ENCODE results near the gene SLBP. TPM values are rescaled to one million over a fixed set of nuclear protein-coding genes. Genes with fewer than 3 reads are reported as not detected.
A peak's percentile ranks its signal among the peaks of the same experiment; 100 is the strongest.
"Not testable (repeated sequence)": the region's sequence is repeated elsewhere in the genome, so short reads cannot be mapped to it uniquely, and the experiment has no call there.

SLBP gene
- total RNA-seq, 2 donors from 2014 or later = 56.4 to 63.1 TPM

DNA sequence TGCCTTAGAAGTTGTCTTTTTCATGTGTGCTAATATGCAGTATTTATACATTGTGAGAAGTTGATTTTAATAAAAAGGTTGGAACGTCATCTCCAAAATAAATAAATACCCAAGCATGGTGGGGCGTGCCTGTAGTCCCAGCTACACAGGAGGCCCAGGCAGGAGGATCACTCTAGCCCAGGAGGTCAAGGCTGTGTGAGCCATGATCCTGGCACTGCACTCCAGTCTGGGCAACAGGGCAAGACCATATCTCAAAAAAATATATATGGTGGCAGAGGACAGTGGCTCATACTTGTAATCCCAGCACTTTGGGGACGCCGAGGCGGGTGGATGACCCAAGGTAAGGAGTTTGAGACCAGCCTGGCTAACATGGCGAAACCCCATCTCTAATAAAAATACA lies 6.4 kb downstream of the SLBP start:
- H3K4me1 Mint-ChIP-seq (ENCODE audit: low read depth) = peaks cover 60% of the 10 kb centered on the region
- H3K4me3 Mint-ChIP-seq = no peak overlapping the region
- no peak overlapping the region for H3K27ac Mint-ChIP-seq
- H3K27me3 Mint-ChIP-seq (ENCODE audit: low read depth) = no peaks in the 10 kb centered on the region
- no peak for DNase-seq
- peaks cover 8 to 42% of the 10 kb centered on the region in 2 donors for H3K36me3 Mint-ChIP-seq (ENCODE audit: insufficient read depth in 2 of 2)
- H3K9me3 Mint-ChIP-seq = no peaks in the 10 kb centered on the region
- ATAC-seq (replicated peaks in 1 of 2) = no peak

DNA sequence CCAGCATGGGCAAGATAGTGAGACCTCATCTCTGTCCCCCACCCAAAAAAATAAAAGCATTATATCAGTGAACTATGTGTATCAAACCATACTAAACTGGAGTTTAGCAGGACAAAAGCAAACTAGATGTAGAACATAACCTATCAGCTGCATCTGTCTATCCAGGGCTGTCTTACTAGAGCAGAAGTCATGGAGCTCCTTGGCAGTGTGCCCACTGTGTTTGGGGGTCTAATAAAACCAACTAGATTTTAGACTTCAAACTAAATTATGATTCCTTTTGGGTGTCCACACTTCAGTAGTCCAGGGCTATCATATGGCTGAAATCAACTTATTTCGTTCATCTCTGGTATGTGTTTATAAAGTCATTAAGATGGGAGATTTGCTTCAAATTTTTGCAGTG lies 8.3 kb downstream of the SLBP start:
- ATAC-seq (replicated peaks in 1 of 2) = no peak
- H3K36me3 Mint-ChIP-seq (ENCODE audit: insufficient read depth in 2 of 2) = peaks cover 7 to 39% of the 10 kb centered on the region in 2 donors
- no peaks in the 10 kb centered on the region for H3K27me3 Mint-ChIP-seq (ENCODE audit: low read depth)

DNA sequence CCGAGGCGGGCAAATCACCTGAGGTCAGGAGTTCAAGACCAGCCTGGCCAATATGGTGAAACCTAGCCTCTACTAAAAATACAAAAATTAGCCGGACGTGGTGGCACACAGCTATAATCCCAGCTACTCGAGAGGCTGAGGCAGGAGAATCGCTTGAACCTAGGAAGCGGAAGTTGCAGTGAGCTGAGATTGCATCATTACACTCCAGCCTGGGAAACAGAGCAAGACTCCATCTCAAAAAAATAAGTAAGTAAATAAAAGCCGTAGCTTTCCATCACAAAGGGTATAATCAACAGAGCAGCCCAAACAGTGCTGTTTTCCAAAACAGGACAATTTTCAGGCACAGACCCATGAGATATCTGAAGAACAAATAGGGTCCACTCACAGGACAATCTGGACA lies 10.4 kb downstream of the SLBP start:
- H3K27me3 Mint-ChIP-seq (ENCODE audit: low read depth); H3K9me3 Mint-ChIP-seq; ATAC-seq (replicated peaks in 1 of 2); DNase-seq; H3K4me3 Mint-ChIP-seq; H3K27ac Mint-ChIP-seq: not testable (repeated sequence)
- Mint-ChIP-seq H3K36me3 (ENCODE audit: insufficient read depth in 2 of 2) (peaks cover 7 to 33% of the 10 kb centered on the region in 2 donors), H3K4me1 (ENCODE audit: low read depth) (peaks cover 33% of the 10 kb centered on the region)

More for the DNA sequence above, 8.3 kb downstream of the SLBP start:
- DNase-seq = no peak
- peaks cover 42% of the 10 kb centered on the region for H3K4me1 Mint-ChIP-seq (ENCODE audit: low read depth)
- peak overlapping the region; percentile 33 for H3K27ac Mint-ChIP-seq
- H3K9me3 Mint-ChIP-seq = no peaks in the 10 kb centered on the region
- H3K4me3 Mint-ChIP-seq = no peak overlapping the region

DNA sequence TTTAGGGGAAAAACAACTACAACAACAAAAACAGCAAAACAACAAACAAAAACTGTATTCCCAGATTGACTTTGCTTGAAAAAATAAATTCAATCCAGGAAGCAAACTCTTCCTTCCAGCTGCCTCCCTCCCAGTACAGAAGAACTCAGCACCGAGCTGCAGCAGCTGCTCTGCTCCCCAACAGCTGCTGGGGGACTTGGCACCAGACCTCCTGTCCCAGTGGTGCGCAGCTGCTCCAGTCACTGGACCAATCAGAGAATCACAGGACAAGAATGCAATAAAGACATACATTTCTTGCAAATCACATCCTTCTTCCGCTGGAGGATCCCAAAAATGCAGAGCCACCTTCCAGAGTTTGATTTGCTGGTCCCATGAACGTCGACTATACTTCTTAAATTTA lies 16.2 kb downstream of the SLBP start:
- Mint-ChIP-seq H3K9me3 (no peaks in the 10 kb centered on the region), H3K4me3 (no peak overlapping the region), H3K36me3 (ENCODE audit: insufficient read depth in 2 of 2) (peaks cover 8 to 38% of the 10 kb centered on the region in 2 donors), H3K4me1 (ENCODE audit: low read depth) (peaks cover 5% of the 10 kb centered on the region), H3K27me3 (ENCODE audit: low read depth) (no peaks in the 10 kb centered on the region), H3K27ac (no peak overlapping the region)
- DNase-seq (no peak), ATAC-seq (replicated peaks in 1 of 2) (no peak)

DNA sequence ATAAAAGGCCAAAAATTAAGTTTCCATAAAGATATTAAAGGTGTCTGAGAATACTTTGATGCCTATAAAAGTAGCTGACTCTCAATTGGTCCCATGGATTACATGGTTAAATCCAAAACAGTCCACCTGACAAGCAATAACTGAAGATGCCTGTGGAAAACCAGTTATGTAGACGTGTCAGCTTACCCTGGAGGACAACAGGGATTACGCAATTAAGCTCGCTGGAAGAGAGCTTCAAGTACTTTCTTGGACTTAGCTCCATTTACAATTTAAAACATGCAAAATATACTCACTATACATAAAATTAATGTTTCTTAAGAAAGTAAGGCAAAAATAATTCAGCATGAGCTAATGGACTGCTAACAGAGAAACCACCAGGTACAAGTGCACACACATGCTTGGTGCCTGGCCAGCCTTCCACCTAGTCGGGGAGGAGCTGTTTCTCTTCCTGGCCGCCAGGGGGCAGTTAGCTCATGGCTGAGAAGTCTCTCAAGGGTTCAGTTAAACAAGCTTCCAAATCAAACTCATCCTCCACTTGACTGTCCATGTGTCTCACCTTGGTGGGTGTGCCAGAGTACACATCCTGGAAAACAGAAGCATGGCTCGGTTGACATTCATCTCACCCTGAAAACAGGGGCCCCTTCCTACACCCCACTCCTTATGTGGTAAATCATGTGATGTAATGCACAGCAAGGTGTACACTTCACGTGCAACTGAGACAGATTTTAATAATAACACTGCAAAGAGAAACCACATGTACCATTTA lies 18.8 kb downstream of the SLBP start:
- no peak overlapping the region for H3K27ac Mint-ChIP-seq
- ATAC-seq (replicated peaks in 1 of 2) (peak; percentile 89 to 91), DNase-seq (peak; percentile 73 to 79)
- peaks cover 5% of the 10 kb centered on the region for H3K4me1 Mint-ChIP-seq (ENCODE audit: low read depth)
- no peaks in the 10 kb centered on the region for H3K9me3 Mint-ChIP-seq
- H3K27me3 Mint-ChIP-seq (ENCODE audit: low read depth) = no peaks in the 10 kb centered on the region
- H3K36me3 Mint-ChIP-seq (ENCODE audit: insufficient read depth in 2 of 2) = peaks cover 8 to 37% of the 10 kb centered on the region in 2 donors
- H3K4me3 Mint-ChIP-seq = no peak overlapping the region

DNA sequence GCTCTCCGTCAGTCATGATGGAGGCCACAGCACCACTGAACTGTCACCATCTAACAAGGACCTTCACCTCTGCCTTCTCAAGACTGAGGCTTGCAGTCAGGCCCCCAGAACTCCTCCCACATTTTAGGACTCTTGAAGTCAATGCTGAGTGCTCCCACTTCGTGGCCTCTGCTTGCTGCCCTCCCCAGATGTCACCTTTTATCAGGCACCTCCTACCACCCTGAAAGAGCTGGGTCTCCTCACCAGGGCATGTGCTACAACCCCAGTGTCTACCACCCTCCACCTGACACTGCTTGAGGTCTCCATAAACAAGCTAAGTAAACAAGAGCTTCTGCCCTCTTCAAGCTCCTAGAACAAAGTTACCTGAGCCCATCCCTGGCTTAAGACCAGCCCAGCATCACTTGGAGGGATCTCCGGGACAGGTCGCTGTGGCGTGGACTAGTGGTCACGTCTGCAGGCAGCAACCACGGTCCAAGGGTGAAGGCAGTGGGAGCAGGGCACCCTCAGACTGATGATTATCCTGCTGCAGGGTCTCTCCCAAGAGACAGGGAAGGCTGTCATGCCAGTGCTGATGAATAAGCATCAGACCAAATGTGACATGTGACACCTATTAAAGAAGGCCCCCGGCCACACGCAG lies 20.3 kb downstream of the SLBP start:
- Mint-ChIP-seq H3K27me3 (ENCODE audit: low read depth) (no peaks in the 10 kb centered on the region), H3K36me3 (ENCODE audit: insufficient read depth in 2 of 2) (peaks cover 8 to 37% of the 10 kb centered on the region in 2 donors), H3K27ac (no peak overlapping the region), H3K9me3 (no peaks in the 10 kb centered on the region), H3K4me1 (ENCODE audit: low read depth) (peaks cover 5% of the 10 kb centered on the region), H3K4me3 (no peak overlapping the region)
- no peak for DNase-seq
- ATAC-seq (replicated peaks in 1 of 2) = no peak

DNA sequence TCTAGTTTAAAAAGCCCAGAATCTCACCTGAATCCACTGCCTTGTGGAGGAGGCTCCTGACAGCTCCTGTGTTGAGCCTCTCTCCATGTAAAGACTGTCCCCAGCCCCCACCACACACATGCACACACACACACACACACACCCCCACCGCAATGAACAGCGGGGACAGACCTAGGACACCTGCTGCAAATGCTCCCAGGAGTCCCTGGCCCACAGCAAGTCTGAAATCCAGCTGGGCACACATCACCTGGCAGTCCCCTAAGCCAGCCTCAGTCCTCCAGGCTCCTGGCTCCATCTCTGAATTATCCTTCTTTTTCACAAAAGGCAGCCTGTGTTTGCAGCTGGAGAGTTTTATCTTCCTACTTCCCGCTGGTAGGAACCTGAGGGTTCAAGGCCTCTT lies 21.4 kb downstream of the SLBP start:
- ATAC-seq (replicated peaks in 1 of 2) = no peak
- no peaks in the 10 kb centered on the region for H3K9me3 Mint-ChIP-seq
- DNase-seq = no peak
- no peaks in the 10 kb centered on the region for H3K27me3 Mint-ChIP-seq (ENCODE audit: low read depth)
- peaks cover 5 to 31% of the 10 kb centered on the region in 2 donors for H3K36me3 Mint-ChIP-seq (ENCODE audit: insufficient read depth in 2 of 2)
- peaks cover 5% of the 10 kb centered on the region for H3K4me1 Mint-ChIP-seq (ENCODE audit: low read depth)
- H3K4me3 Mint-ChIP-seq = no peak overlapping the region
- H3K27ac Mint-ChIP-seq = no peak overlapping the region

DNA sequence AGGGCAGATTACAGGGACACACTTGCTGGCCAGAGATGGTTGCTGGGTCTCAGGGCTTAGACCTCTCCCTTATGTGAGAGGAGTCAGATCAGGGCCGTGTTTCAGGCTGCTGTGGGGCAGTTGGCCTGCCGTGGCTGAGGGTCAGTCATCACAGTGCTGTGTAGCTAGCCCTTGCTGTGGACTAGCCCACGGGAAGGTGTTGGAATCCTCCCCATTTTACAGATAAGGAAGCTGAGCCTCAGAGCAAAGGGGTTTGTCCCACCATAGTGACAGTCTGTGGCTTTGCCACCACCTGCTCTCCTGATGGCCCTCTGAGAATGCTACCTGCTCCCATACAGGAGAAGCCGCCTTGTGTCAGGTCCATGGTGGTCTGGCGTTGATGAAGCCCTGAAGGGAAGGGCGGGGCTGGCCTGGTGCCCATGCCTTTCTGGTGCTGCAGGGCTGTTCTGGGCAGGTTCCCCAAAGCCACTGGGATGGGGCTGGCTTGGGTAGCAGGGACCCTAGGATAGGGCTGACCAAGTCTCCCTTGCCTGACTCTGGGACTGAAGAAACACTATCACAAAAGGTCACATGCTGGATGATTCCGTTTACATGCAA lies 25.6 kb downstream of the SLBP start:
- Mint-ChIP-seq H3K27me3 (ENCODE audit: low read depth) (no peaks in the 10 kb centered on the region), H3K4me3 (no peak overlapping the region), H3K4me1 (ENCODE audit: low read depth) (peaks cover 12% of the 10 kb centered on the region), H3K9me3 (no peaks in the 10 kb centered on the region), H3K36me3 (ENCODE audit: insufficient read depth in 2 of 2) (peaks cover 3 to 11% of the 10 kb centered on the region in 2 donors), H3K27ac (no peak overlapping the region)
- no peak for ATAC-seq (replicated peaks in 1 of 2)
- DNase-seq = no peak

DNA sequence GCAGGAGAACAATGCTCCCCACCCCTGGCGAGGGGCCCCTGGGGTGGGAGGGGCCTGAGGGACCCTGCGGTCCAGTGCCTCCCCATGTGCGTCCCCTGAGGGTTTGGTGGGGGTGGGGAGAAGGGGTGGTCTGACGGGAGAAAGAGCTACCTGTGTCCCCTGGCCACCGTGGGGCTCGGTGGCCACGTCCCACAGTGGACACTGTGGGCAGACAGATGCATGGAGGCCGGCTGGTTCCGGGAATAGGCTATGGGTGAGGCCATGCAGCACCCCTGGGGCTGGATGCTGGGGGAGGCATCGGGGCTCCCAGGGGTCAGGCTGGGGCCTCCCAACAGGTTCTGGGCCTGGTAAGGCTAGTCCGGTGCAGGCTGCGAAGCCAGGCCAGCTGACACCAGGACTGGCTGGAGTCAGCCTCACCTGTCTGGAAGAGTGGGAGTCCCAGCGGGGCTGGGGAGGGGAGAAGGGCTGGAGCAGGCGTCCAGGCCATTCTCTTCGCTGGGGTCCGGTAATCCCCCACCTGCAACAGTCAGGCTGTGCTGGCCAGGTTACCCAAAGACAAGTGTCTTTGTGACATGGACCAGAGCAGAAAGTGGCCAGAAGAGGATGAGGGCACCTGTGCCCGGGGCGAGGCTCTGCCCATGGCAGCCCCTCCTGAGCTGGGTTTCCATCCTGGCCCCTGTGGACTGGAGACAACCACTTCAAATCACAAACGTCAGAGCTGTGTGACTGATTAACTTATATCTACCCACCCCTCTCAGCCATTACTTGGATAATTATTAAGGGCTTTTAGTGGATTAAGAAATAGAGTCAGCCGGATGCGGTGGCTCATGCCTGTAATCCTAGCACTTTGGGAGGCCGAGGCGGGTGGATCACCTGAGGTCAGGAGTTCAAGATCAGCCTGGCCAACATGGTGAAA lies 26.6 kb downstream of the SLBP start:
- Mint-ChIP-seq H3K9me3 (no peaks in the 10 kb centered on the region), H3K4me1 (ENCODE audit: low read depth) (peaks cover 12% of the 10 kb centered on the region), H3K27me3 (ENCODE audit: low read depth) (no peaks in the 10 kb centered on the region), H3K36me3 (ENCODE audit: insufficient read depth in 2 of 2) (peaks cover 1 to 5% of the 10 kb centered on the region in 2 donors), H3K27ac (no peak overlapping the region), H3K4me3 (no peak overlapping the region)
- ATAC-seq (replicated peaks in 1 of 2) (no peak), DNase-seq (no peak)

DNA sequence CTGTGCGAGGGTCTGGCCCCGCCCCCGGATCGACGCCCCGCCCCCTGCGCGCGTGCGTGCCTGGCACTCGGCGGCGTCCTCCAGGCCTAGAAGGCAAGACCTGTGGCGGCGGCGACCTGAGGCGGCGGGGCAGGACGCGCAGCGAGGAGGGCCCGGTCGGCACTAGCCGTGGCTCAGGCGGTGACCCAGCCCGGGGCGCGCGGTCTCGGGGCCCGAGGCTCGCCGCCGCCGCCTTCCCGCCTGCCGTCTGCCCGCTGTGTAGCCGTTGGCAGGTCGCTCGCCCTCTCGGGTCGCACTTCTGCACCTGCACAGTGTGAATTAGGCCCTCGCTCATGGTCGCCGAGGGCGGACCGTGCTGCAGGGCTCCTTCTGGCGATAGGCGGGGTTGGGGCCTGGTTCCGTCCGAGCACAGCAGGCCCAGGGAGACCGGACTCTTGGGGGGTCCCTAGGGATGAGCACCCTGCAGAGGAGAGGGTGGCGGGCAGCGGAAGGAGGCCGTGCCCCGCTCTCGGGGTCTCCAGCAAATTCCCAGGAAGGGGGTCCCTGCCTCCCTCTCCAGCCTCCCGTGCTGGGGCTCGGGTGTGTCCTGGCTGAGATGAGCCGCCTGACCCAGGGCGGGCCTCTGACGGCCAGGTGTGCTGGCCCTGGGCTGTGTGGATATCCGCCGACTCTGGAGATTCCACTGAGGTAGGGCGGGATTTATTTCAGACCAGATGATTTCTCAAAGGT lies 27.4 kb downstream of the SLBP start:
- H3K4me3 Mint-ChIP-seq = peak overlapping the region in 1 of 2 donors; percentile 67
- DNase-seq (peak in 1 of 2 donors; percentile 96), ATAC-seq (replicated peaks in 1 of 2) (no peak)
- H3K4me1 Mint-ChIP-seq (ENCODE audit: low read depth) = peaks cover 12% of the 10 kb centered on the region
- H3K27me3 Mint-ChIP-seq (ENCODE audit: low read depth) = no peaks in the 10 kb centered on the region
- no peaks in the 10 kb centered on the region for H3K9me3 Mint-ChIP-seq
- peaks cover 0 to 1% of the 10 kb centered on the region in 2 donors for H3K36me3 Mint-ChIP-seq (ENCODE audit: insufficient read depth in 2 of 2)
- H3K27ac Mint-ChIP-seq = no peak overlapping the region

DNA sequence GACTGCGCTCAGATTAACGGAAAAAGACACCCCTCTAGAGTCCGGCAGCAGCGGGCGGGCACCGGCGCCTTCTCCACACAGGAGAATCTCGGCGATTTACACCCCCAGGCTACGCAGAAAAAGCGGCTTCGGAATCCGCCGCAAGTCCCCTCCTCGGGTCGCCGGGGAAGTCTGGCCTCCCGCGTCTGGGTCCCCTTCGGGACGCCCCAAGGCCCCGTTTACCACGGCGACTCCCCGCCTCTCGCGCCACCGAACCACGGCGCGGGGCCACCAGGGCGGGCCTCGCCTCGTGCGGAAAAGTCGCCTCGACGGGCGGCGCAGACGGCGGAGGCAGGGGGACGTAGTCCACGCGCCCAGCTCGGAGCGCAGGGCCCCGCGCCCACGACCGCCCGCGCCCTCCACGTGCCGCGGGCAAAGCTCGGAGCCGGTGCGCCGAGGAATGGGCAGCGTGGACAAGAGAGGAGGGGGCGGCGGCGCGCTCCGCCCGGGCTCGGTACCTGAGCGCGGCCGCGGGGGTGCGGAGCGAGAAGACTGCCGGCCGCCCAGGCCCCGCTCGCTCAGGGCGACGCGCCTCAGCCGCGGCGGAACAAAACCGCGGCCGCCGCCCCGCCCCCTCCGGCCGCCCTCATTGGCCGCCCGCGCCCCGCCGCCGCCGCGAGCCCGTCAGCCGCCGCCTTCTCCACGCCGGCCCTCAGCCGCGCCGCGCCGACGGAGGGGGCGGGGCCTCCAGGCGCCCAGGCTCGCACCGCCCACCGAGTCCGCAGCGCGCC lies 28.2 kb downstream of the SLBP start, which contains the start of gene FAM53A:
TSS of gene FAM53A (minus strand) at position 578 of the 770 bp plus-strand sequence. CDS start 15,572 bp downstream, outside the sequence.
- no peaks in the 10 kb centered on the region for H3K36me3 Mint-ChIP-seq (ENCODE audit: insufficient read depth in 2 of 2)
- peak; percentile 46 to 99 for DNase-seq
- H3K4me1 Mint-ChIP-seq (ENCODE audit: low read depth) = peaks cover 12% of the 10 kb centered on the region
- H3K27me3 Mint-ChIP-seq (ENCODE audit: low read depth) = no peaks in the 10 kb centered on the region
- H3K27ac Mint-ChIP-seq = peak within 1 kb of the TSS; percentile 35
- ATAC-seq (replicated peaks in 1 of 2) = peak; percentile 93 to 94
- peak within 1 kb of the TSS; percentile 86 for H3K4me3 Mint-ChIP-seq
- H3K9me3 Mint-ChIP-seq = no peaks in the 10 kb centered on the region

Data from activated T-cell treated with anti-CD3 and anti-CD28 coated beads, Interleukin-2, amount 50 U/mL, for 72 hours (primary cell).